HepG2 (cell line): ENCODE measurements around the gene NCCRP1.

ENCODE experiments used
- MAX ChIP-seq: IDR thresholded peaks from 2 replicates; pipeline ENCODE4 v1.6.1; 2012; ENCODE audit warnings: inconsistent platforms
- RXRA ChIP-seq: sonication (generic); formaldehyde crosslinking; IDR thresholded peaks from 2 replicates; pipeline ENCODE4 v1.5.1; 2020; ENCODE audit warnings: missing genetic modification reagents
- TAF1 ChIP-seq: sonication (generic); formaldehyde crosslinking; IDR thresholded peaks from 2 replicates; pipeline ENCODE4 v1.4.0; 2020; ENCODE audit warnings: missing genetic modification reagents
- U2AF2 ChIP-seq: fragments of 200-400 bp; formaldehyde crosslinking; IDR thresholded peaks from 2 replicates; pipeline ENCODE4 v1.6.1; 2017; ENCODE audit warnings: low read depth, mild to moderate bottlenecking, low read length
- ZMYM2 ChIP-seq: sonication (generic); formaldehyde crosslinking; IDR thresholded peaks from 2 replicates; pipeline ENCODE4 v1.8.0; 2022; ENCODE audit warnings: mild to moderate bottlenecking, missing genetic modification reagents

GRCh38 chr19:39237200-39238184 is 40.7 kb downstream of the NCCRP1 start:
- TF ChIP-seq ZMYM2 (CRISPR knock-in tag) (no peak), TAF1 (CRISPR knock-in tag) (no peak), MAX (peak; percentile 55; the same call in 1 of the 2 replicates), U2AF2 (no peak), RXRA (CRISPR knock-in tag) (no peak)
